Measurements from ENCODE around the gene CDRT15. TPM values are rescaled to one million over a fixed set of nuclear protein-coding genes. Genes with fewer than 3 reads are reported as not detected.
"Not testable (repeated sequence)": the region's sequence is repeated elsewhere in the genome, so short reads cannot be mapped to it uniquely, and the experiment has no call there.

CDRT15 gene
- polyA plus RNA-seq (2011; rRNA removed), result not detected in 2 replicates
- polyA minus RNA-seq (2011; rRNA and poly(A)+ RNA removed), result not detected in 2 replicates

- POLR2A ChIA-PET; H3K27me3 ChIP-seq (ENCODE audit: control insufficient read depth, insufficient read depth, low read length); H3K36me3 ChIP-seq (ENCODE audit: control insufficient read depth, insufficient read depth, low read length); CTCF ChIA-PET; H3K4me3 ChIP-seq (ENCODE audit: low read depth, low read length); DNase-seq (ENCODE audit: low read depth): not testable (repeated sequence)
These were observed at the start of gene CDRT15 for GRCh38 chr17:14236762-14237161. Gene CDRT15 (minus strand): TSS chr17:14236862. CDS start chr17:14236833, 29 bp downstream.

GRCh38 chr17:14282726-14283125, 46.1 kb upstream of the CDRT15 start:
- ChIA-PET CTCF (no interaction called here), POLR2A (no interaction called here)
- peaks cover 9% of the 10 kb centered on the region for H3K27me3 ChIP-seq (ENCODE audit: control insufficient read depth, insufficient read depth, low read length)
- no peak for DNase-seq (ENCODE audit: low read depth)
- no peak for TF ChIP-seq CTCF (IDR thresholded peaks at IDR 0.05; ENCODE audit: insufficient read depth, low read depth, low read length)
- H3K36me3 ChIP-seq (ENCODE audit: control insufficient read depth, insufficient read depth, low read length), result no peaks in the 10 kb centered on the region
- no peak overlapping the region for H3K4me3 ChIP-seq (ENCODE audit: low read depth, low read length)

DNA sequence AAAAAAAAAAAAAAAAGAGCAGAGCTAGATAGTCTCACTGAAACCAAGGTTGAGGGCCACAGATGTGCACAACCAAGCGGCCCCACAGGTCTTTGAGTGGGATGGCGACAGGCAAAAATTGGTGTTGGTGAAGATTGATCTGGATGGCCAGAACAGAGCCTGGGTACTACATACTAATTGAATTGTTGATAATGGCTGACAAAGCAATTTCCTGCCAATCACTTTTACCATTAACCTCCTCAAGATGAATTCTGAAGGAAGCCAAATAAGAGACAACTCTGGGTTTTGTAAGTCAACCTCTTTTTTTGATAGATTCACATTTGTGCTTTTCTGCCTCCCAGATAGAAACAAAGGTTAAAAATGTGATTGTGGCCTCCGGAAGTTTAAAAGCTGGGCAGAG, 44.9 kb upstream of the CDRT15 start:
- H3K36me3 ChIP-seq (ENCODE audit: control insufficient read depth, insufficient read depth, low read length), result no peaks in the 10 kb centered on the region
- POLR2A ChIA-PET, result interaction anchor here (0.6 kb wide), 1 partner anchor 445 kb away, joined by 4 read pairs; no protein-coding TSS in a partner anchor
- H3K27me3 ChIP-seq (ENCODE audit: control insufficient read depth, insufficient read depth, low read length), result peaks cover 9% of the 10 kb centered on the region
- DNase-seq (ENCODE audit: low read depth), result no peak
- CTCF ChIA-PET, result no interaction called here
- H3K4me3 ChIP-seq (ENCODE audit: low read depth, low read length), result no peak overlapping the region
- TF ChIP-seq CTCF (IDR thresholded peaks at IDR 0.05; ENCODE audit: insufficient read depth, low read depth, low read length), result no peak

DNA sequence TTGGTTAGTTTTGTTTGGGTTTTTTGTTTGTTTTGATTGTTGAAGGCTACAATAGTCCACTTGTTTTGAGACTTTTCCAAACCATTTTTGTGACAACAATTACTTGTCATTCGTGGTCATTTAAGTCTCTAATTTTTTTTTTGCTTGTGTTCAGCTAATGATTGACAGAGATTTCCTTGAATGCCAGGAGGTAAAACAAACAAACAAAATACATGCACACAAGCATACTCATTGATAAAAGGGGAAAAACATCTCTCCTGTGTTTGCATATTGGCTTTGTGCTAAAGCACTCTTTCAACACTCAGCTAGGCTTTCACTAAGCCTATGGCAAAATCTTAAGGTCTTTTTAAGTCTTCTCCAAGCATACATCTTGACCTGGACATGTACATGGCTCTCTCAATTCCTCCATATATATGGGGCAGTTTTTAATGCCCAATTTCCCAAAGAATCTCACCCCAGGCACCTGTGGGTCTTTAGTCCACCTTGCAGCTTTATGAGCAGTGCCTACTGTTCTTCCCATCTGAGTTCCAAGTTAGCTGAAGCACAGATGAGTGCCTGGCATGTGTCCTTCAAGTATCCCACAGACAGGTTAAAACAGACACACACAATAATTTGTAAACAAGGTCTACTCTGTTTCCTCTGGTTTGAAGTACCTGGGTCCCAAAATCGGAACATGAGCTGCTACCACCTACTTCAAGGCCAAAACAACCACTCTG, 40.0 kb upstream of the CDRT15 start:
- TF ChIP-seq CTCF (IDR thresholded peaks at IDR 0.05; ENCODE audit: insufficient read depth, low read depth, low read length), result no peak
- no peak for DNase-seq (ENCODE audit: low read depth)
- Histone ChIP-seq H3K27me3 (ENCODE audit: control insufficient read depth, insufficient read depth, low read length) (peaks cover 4% of the 10 kb centered on the region; the same call in 1 of the 2 replicates), H3K4me3 (ENCODE audit: low read depth, low read length) (no peak overlapping the region), H3K36me3 (ENCODE audit: control insufficient read depth, insufficient read depth, low read length) (no peaks in the 10 kb centered on the region)
- POLR2A ChIA-PET, result no interaction called here
- CTCF ChIA-PET, result interaction anchor here (1.6 kb wide), 1 partner anchor 9 kb away, joined by 3 read pairs; no protein-coding TSS in a partner anchor

DNA sequence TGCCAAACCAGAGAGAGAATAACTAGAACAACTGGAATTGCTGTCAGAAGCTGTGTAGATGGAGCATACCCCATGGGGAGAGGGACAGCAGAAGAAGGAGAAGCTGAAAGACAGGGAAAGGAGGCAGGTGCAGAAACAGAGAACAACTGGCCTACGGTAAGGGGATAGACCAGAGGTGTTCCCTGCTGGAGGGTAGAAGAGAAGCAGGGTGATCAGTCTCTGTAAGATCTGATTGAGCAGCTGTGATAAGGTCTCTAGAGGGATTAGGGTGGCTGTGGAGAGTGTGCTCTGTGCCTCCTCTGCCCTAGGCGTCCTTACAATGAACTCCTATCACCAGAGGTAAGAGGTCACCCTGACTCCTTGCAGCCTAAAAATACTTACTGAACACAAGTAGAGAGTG, 33.8 kb upstream of the CDRT15 start:
- CTCF ChIA-PET, result no interaction called here
- no peak for DNase-seq (ENCODE audit: low read depth)
- Histone ChIP-seq H3K4me3 (ENCODE audit: low read depth, low read length) (no peak overlapping the region), H3K36me3 (ENCODE audit: control insufficient read depth, insufficient read depth, low read length) (no peaks in the 10 kb centered on the region), H3K27me3 (ENCODE audit: control insufficient read depth, insufficient read depth, low read length) (peaks cover 8% of the 10 kb centered on the region)
- TF ChIP-seq CTCF (IDR thresholded peaks at IDR 0.05; ENCODE audit: insufficient read depth, low read depth, low read length), result no peak
- POLR2A ChIA-PET, result no interaction called here

- no peak for TF ChIP-seq CTCF (IDR thresholded peaks at IDR 0.05; ENCODE audit: insufficient read depth, low read depth, low read length)
- ChIA-PET POLR2A (no interaction called here), CTCF (no interaction called here)
- DNase-seq (ENCODE audit: low read depth), result no peak
- Histone ChIP-seq H3K27me3 (ENCODE audit: control insufficient read depth, insufficient read depth, low read length) (peaks cover 8% of the 10 kb centered on the region), H3K4me3 (ENCODE audit: low read depth, low read length) (no peak overlapping the region), H3K36me3 (ENCODE audit: control insufficient read depth, insufficient read depth, low read length) (no peaks in the 10 kb centered on the region)
These were observed 32.8 kb upstream of the CDRT15 start for GRCh38 chr17:14269473-14269872.

Measured in BJ (cell line).